Bone marrow (tissue), 2 donors: Measurements from ENCODE around the gene CELF2.

Experiments used
- DNase-seq, 2 donors: peaks; one replicate each; lab custom pipeline; 2025; lab: John Stamatoyannopoulos, UW

Gene CELF2

GRCh38 chr10:11249152-11249807, 231.6 kb downstream of the CELF2 start:
- DNase-seq: no peak

GRCh38 chr10:11249808-11250195, 232.1 kb downstream of the CELF2 start:
- no peak for DNase-seq

- DNase-seq: no peak
Observed at GRCh38 chr10:11250304-11250703, 232.6 kb downstream of the CELF2 start.

- DNase-seq: no peak
Observed at GRCh38 chr10:11252887-11253286, 235.2 kb downstream of the CELF2 start.

- DNase-seq: no peak
Observed at GRCh38 chr10:11253385-11254002, 235.8 kb downstream of the CELF2 start.

- no peak for DNase-seq
Observed at GRCh38 chr10:11255156-11255555, 237.5 kb downstream of the CELF2 start.

GRCh38 chr10:11255796-11256444, 238.2 kb downstream of the CELF2 start:
- DNase-seq: no peak

- DNase-seq: no peak
Observed at GRCh38 chr10:11256896-11257295, 239.2 kb downstream of the CELF2 start.

- no peak for DNase-seq
Observed at GRCh38 chr10:11257440-11258090, 239.9 kb downstream of the CELF2 start.

GRCh38 chr10:11260170-11260569, 242.5 kb downstream of the CELF2 start:
- no peak for DNase-seq

- DNase-seq: no peak
Observed at GRCh38 chr10:11261143-11261542, 243.5 kb downstream of the CELF2 start.

- DNase-seq: no peak
Observed at GRCh38 chr10:11261687-11262493, 244.2 kb downstream of the CELF2 start.

GRCh38 chr10:11262494-11263345, 245.0 kb downstream of the CELF2 start:
- no peak for DNase-seq

GRCh38 chr10:11263767-11264166, 246.1 kb downstream of the CELF2 start:
- no peak for DNase-seq

- no peak for DNase-seq
Observed at GRCh38 chr10:11264296-11265048, 246.8 kb downstream of the CELF2 start.

- DNase-seq: no peak
Observed at GRCh38 chr10:11265484-11265883, 247.8 kb downstream of the CELF2 start.

GRCh38 chr10:11266426-11266825, 248.8 kb downstream of the CELF2 start:
- no peak for DNase-seq

- DNase-seq: no peak
Observed at GRCh38 chr10:11270135-11270857, 252.6 kb downstream of the CELF2 start.

- no peak for DNase-seq
Observed at GRCh38 chr10:11270858-11271179, 253.1 kb downstream of the CELF2 start.

GRCh38 chr10:11272915-11273389, 255.3 kb downstream of the CELF2 start:
- DNase-seq: no peak
